Mononuclear cell (primary cell): ENCODE measurements around the gene BTBD18. TPM values are rescaled to one million over a fixed set of nuclear protein-coding genes. Genes with fewer than 3 reads are reported as not detected.

Experiments used
- total RNA-seq: library from RNA; depleted of rRNA; stranded (reverse); fragments of >200 nt; gene quantifications from one replicate; pipeline ENCODE4 v1.2.3, GENCODE V29; 2012

The BTBD18 gene
- total RNA-seq, 1 donor: not detected

Other genes with a start within 250 kb of the BTBD18 start
- 4.6 TPM for gene SLC43A1, start 236.1 kb downstream of the BTBD18 start, total RNA-seq
- gene TIMM10, start 221.1 kb downstream of the BTBD18 start, total RNA-seq: 4.8 TPM
- gene SMTNL1, start 214.2 kb downstream of the BTBD18 start, total RNA-seq: 0.10 TPM
- gene UBE2L6, start 184.1 kb downstream of the BTBD18 start, total RNA-seq: 40.1 TPM
- 2.4 TPM for gene SERPING1, start 154.1 kb downstream of the BTBD18 start, total RNA-seq
- 1.3 TPM for gene YPEL4, start 101.9 kb downstream of the BTBD18 start, total RNA-seq
- 53.4 TPM for gene CLP1, start 94.1 kb downstream of the BTBD18 start, total RNA-seq
- gene ZDHHC5, start 83.7 kb downstream of the BTBD18 start, total RNA-seq: 48.9 TPM
- gene MED19, start 39.6 kb downstream of the BTBD18 start, total RNA-seq: 11.6 TPM
- 31.7 TPM for gene TMX2, start 39.2 kb downstream of the BTBD18 start, total RNA-seq
- 58.0 TPM for gene SELENOH, start 10.3 kb downstream of the BTBD18 start, total RNA-seq
- gene CTNND1, start 10.0 kb upstream of the BTBD18 start, total RNA-seq: 19.6 TPM